K562 (cell line): ENCODE results near the gene FRAT2. TPM values are rescaled to one million over a fixed set of nuclear protein-coding genes. Genes with fewer than 3 reads are reported as not detected.

Source experiments
- ATAC-seq: fragments of 200-7000 bp; cut with Tn5 transposase; 3 replicates; pipeline ENCODE4 v1.9.1; 2020; ENCODE audit warnings: moderate library complexity
- BruUV-seq: library from RNA; stranded (reverse); fragments of 400-500 nt; replicated peaks from 2 replicates; lab custom pipeline; 2021; lab: Mats Ljungman, UMichigan
- CTCF ChIA-PET: fragments of 300-600 bp; formaldehyde crosslinking; extraction: SDS; loops from one replicate; lab custom pipeline; 2021; ENCODE audit warnings: low intra/inter-chr PET ratio; lab: Yijun Ruan, JAX
- POLR2A ChIA-PET: fragments of 300-600, 350-650 bp; sonication (Branson Sonifier 250); formaldehyde crosslinking; extraction: SDS; loops from one replicate; lab custom pipeline; 2021; ENCODE audit warnings: antibody characterized with exemption, inconsistent platforms; lab: Yijun Ruan, JAX
- DNase-seq, 4 experiments: peaks; one replicate each; pipeline versions ENCODE4 v3.0.0 to v3.0.0-alpha.2; 2011 to 2018; ENCODE audit warnings: low spot score in 3 of 4, mixed read lengths in 3 of 4; ENCODE audit errors: extremely low read depth in 1 of 4
- FAIRE-seq: peaks from 2 replicates; lab custom pipeline; 2011; peaks lifted over from hg19 to GRCh38; lab: Jason Lieb, UNC
- H2AFZ ChIP-seq: 2 replicates; pipeline ENCODE4 v1.6.0; 2011; ENCODE audit warnings: low read depth, low read length, control low read depth, inconsistent platforms
- H3K27ac ChIP-seq: fragments of 200-600 bp; 3 replicates; pipeline ENCODE4 v1.8.0; 2011; ENCODE audit warnings: low read depth, mild to moderate bottlenecking, control low read depth, inconsistent platforms, low read length, moderate library complexity, mixed read lengths; ENCODE audit errors: extremely low read depth
- H3K27me3 ChIP-seq, 2 experiments: fragments of 300-600 bp in 1 of 2; 2 replicates in 1 of 2; 3 replicates in 1 of 2; pipeline versions ENCODE4 v1.6.0 to v1.8.0; 2011; ENCODE audit warnings: inconsistent platforms in 2 of 2, low read length in 2 of 2, mild to moderate bottlenecking in 1 of 2, mixed read lengths in 1 of 2, moderate library complexity in 1 of 2; ENCODE audit not compliant: control insufficient read depth in 2 of 2, insufficient read depth in 2 of 2
- H3K36me3 ChIP-seq: fragments of 300-600 bp; 3 replicates; pipeline ENCODE4 v1.8.0; 2011; ENCODE audit warnings: mild to moderate bottlenecking, low read length, inconsistent platforms; ENCODE audit not compliant: control insufficient read depth, insufficient read depth
- H3K4me1 ChIP-seq, 2 experiments: fragments of 200-600 bp in 1 of 2; replicated peaks in 1 of 2; 2 replicates in 1 of 2; 3 replicates in 1 of 2; pipeline versions ENCODE4 v1.5.1 to v1.8.0; 2011; ENCODE audit warnings: inconsistent platforms in 2 of 2, low read length in 2 of 2, mild to moderate bottlenecking in 1 of 2, mixed read lengths in 1 of 2, moderate library complexity in 1 of 2; ENCODE audit not compliant: control insufficient read depth in 2 of 2, insufficient read depth in 2 of 2
- H3K4me2 ChIP-seq: 2 replicates; pipeline ENCODE4 v1.6.1; 2011; ENCODE audit warnings: low read length, control low read depth, inconsistent platforms, mixed read lengths; ENCODE audit not compliant: insufficient read depth
- H3K4me3 ChIP-seq: fragments of 200-600 bp; sonication (generic), shearing (Covaris generic); 2 replicates; pipeline ENCODE4 v1.5.1; 2016; ENCODE audit warnings: control low read depth, inconsistent platforms
- H3K79me2 ChIP-seq: fragments of 200-600 bp; 3 replicates; pipeline ENCODE4 v1.8.0; 2011; ENCODE audit warnings: low read length, inconsistent platforms; ENCODE audit not compliant: control insufficient read depth, insufficient read depth
- H3K9ac ChIP-seq, 2 experiments: 2 replicates each; pipeline versions ENCODE4 v1.6.0 to v1.6.1; 2011; ENCODE audit warnings: low read depth in 2 of 2, low read length in 2 of 2, control low read depth in 1 of 2, inconsistent platforms in 1 of 2, mild to moderate bottlenecking in 1 of 2, mixed read lengths in 1 of 2; ENCODE audit not compliant: insufficient read depth in 1 of 2
- H3K9me1 ChIP-seq: one replicate; pipeline ENCODE4 v1.6.0; 2011; ENCODE audit warnings: inconsistent platforms, mild to moderate bottlenecking, low read length, moderate library complexity; ENCODE audit not compliant: control insufficient read depth, insufficient read depth
- H3K9me3 ChIP-seq: replicated peaks from 2 replicates; pipeline ENCODE4 v1.5.1; 2011; ENCODE audit warnings: low read depth, low read length, inconsistent platforms; ENCODE audit not compliant: control insufficient read depth, insufficient read depth
- H4K20me1 ChIP-seq: replicated peaks from 2 replicates; pipeline ENCODE4 v1.6.1; 2011; ENCODE audit warnings: low read length, inconsistent platforms, mixed read lengths; ENCODE audit not compliant: control insufficient read depth, insufficient read depth
- CBX2 ChIP-seq: fragments of 200-600 bp; sonication (generic); IDR thresholded peaks from one replicate; pipeline ENCODE4 v1.6.1; 2012; ENCODE audit warnings: mild to moderate bottlenecking, low read length, inconsistent platforms; ENCODE audit not compliant: insufficient read depth, poor library complexity, severe bottlenecking
- HLTF ChIP-seq: fragments of 450-650 bp; IDR thresholded peaks from 2 replicates; pipeline ENCODE4 v1.6.1; 2016
- KAT8 ChIP-seq: fragments of 450-650 bp; IDR thresholded peaks from 2 replicates; pipeline ENCODE4 v1.6.1; 2016; ENCODE audit warnings: low read depth, mild to moderate bottlenecking
- MCM2 ChIP-seq: fragments of 450-650 bp; IDR thresholded peaks from 2 replicates; pipeline ENCODE4 v1.6.1; 2017; ENCODE audit warnings: low read depth, mild to moderate bottlenecking
- SIX5 ChIP-seq, 2 experiments: IDR thresholded peaks; 2 replicates each; pipeline ENCODE4 v1.6.1; 2011; ENCODE audit warnings: low read length in 2 of 2, borderline replicate concordance in 1 of 2, low read depth in 1 of 2, mild to moderate bottlenecking in 1 of 2, moderate library complexity in 1 of 2; ENCODE audit not compliant: insufficient read depth in 1 of 2
- TBP ChIP-seq: optimal IDR thresholded peaks from 2 replicates; pipeline ENCODE3; 2011; ENCODE audit warnings: low read depth, low read length, improper control_type of control experiment
- TCF7 ChIP-seq: sonication (generic); IDR thresholded peaks from 2 replicates; pipeline ENCODE4 v1.6.1; 2016; ENCODE audit warnings: antibody characterized with exemption, borderline replicate concordance
- YBX1 ChIP-seq: fragments of 450-650 bp; IDR thresholded peaks from 2 replicates; pipeline ENCODE4 v1.7.1; 2016; ENCODE audit warnings: mild to moderate bottlenecking
- ZBTB11 ChIP-seq, 3 experiments: fragments of 200-800 bp in 1 of 3; fragments of 250-450 bp in 1 of 3; fragments of 450-650 bp in 1 of 3; sonication (Bioruptor Pico) in 1 of 3; sonication (Bioruptor generic) in 1 of 3; formaldehyde crosslinking in 1 of 3; IDR thresholded peaks; 2 replicates each; pipeline versions ENCODE4 v1.6.1 to v1.8.0; 2016 to 2022; ENCODE audit warnings: mild to moderate bottlenecking in 2 of 3, missing genetic modification characterization in 2 of 3, missing compliant biosample characterization in 1 of 3, moderate library complexity in 1 of 3
- ZNF124 ChIP-seq: sonication (generic); formaldehyde crosslinking; IDR thresholded peaks from 2 replicates; pipeline ENCODE4 v1.8.1; 2022; ENCODE audit warnings: missing genetic modification reagents
- WGBS: fragments of 100-300 bp; shearing (Covaris generic); methylation state at CpG from one replicate; pipeline ENCODE4 v1.1.6; 2016; ENCODE audit warnings: low coverage, mixed read lengths; ENCODE audit not compliant: insufficient coverage; ENCODE audit errors: missing lambda C conversion rate; 5-methylcytosine and 5-hydroxymethylcytosine counted together
- in situ Hi-C: fragments of 300-500 bp; cut with MboI; formaldehyde crosslinking; loops from 4 replicates; pipeline ENCODE4 v1.15.0; 2018; ENCODE audit warnings: inconsistent platforms, mixed read lengths
- intact Hi-C: fragments of 100-400 bp; cut with micrococcal nuclease; formaldehyde crosslinking; loops from 2 replicates; pipeline ENCODE4 v1.14.2; 2022
- polyA plus RNA-seq, 8 experiments: library from polyadenylated mRNA; depleted of rRNA in 4 of 8; stranded (reverse) in 5 of 8; unstranded in 3 of 8; fragments of >200 nt; fragmentation: Nextera tagmentation in 2 of 8; fragmentation: Illumina TruSeq in 1 of 8; extraction: Ambion mirVana in 2 of 8; extraction: Trizol in 1 of 8; gene quantifications; 2 replicates each; pipeline versions ENCODE4 v1.2.1 to v1.2.3, GENCODE V29; 2011 to 2014; ENCODE audit warnings: inconsistent platforms in 1 of 8, missing spikeins in 1 of 8
- total RNA-seq, 7 experiments: library from RNA; depleted of rRNA in 6 of 7; stranded (reverse); fragments of >200 nt in 6 of 7; fragmentation: Illumina TruSeq in 2 of 7; extraction: Trizol in 2 of 7; gene quantifications; 2 replicates each; pipeline versions ENCODE4 v1.2.1 to v1.2.3, GENCODE V29; 2011 to 2021; ENCODE audit warnings: low replicate concordance in 1 of 7
- TF ChIP-seq, protein P1 (sequence below): fragments of 250-450 bp; sonication (Bioruptor Pico); IDR thresholded peaks from 2 replicates; pipeline ENCODE4 v1.4.0; 2020

The FRAT2 gene
- total and polyA plus RNA-seq, 9 of the 15 experiments (the other 6 are each of a cell fraction or from before 2014, with no cell fraction given), result 4.3 to 31.7 (median 19.5) TPM

DNA sequence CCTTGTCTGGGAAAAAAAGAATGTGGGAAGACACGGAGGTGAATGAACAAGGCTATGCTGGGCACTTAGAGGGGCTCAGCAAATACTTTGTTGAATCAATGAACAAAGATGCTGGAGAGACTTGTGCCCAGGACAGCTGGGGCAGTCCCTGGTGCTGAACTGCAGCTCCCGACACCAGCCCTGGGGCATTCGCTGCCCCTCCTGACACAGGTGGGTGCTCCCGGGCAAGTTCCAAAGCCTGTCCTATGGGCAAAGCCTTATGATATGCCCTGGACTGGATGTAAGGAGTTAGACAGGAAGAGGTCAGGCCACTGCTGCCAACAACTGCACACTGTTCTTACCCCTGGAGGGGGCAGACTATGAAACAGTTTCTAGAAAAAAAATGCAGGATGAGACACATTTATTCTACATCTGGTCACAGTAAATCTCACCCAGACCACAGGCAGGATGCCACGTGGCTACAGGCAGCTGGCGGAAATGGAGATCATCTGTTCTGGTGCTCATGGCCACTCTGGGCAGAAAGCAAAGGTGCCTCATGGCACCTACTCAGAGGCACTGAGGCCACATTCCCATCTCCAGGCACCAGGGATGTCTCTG lies 21.9 kb upstream of the FRAT2 start:
- no peaks in the 10 kb centered on the region for H3K9me3 ChIP-seq
- intact Hi-C loops, result loop anchor here (5.0 kb wide), 1 partner anchor 284 kb away; no protein-coding TSS in a partner anchor
- no peaks in the 10 kb centered on the region for H4K20me1 ChIP-seq
- no peak overlapping the region for H2AFZ ChIP-seq
- TF ChIP-seq, protein P1, sequence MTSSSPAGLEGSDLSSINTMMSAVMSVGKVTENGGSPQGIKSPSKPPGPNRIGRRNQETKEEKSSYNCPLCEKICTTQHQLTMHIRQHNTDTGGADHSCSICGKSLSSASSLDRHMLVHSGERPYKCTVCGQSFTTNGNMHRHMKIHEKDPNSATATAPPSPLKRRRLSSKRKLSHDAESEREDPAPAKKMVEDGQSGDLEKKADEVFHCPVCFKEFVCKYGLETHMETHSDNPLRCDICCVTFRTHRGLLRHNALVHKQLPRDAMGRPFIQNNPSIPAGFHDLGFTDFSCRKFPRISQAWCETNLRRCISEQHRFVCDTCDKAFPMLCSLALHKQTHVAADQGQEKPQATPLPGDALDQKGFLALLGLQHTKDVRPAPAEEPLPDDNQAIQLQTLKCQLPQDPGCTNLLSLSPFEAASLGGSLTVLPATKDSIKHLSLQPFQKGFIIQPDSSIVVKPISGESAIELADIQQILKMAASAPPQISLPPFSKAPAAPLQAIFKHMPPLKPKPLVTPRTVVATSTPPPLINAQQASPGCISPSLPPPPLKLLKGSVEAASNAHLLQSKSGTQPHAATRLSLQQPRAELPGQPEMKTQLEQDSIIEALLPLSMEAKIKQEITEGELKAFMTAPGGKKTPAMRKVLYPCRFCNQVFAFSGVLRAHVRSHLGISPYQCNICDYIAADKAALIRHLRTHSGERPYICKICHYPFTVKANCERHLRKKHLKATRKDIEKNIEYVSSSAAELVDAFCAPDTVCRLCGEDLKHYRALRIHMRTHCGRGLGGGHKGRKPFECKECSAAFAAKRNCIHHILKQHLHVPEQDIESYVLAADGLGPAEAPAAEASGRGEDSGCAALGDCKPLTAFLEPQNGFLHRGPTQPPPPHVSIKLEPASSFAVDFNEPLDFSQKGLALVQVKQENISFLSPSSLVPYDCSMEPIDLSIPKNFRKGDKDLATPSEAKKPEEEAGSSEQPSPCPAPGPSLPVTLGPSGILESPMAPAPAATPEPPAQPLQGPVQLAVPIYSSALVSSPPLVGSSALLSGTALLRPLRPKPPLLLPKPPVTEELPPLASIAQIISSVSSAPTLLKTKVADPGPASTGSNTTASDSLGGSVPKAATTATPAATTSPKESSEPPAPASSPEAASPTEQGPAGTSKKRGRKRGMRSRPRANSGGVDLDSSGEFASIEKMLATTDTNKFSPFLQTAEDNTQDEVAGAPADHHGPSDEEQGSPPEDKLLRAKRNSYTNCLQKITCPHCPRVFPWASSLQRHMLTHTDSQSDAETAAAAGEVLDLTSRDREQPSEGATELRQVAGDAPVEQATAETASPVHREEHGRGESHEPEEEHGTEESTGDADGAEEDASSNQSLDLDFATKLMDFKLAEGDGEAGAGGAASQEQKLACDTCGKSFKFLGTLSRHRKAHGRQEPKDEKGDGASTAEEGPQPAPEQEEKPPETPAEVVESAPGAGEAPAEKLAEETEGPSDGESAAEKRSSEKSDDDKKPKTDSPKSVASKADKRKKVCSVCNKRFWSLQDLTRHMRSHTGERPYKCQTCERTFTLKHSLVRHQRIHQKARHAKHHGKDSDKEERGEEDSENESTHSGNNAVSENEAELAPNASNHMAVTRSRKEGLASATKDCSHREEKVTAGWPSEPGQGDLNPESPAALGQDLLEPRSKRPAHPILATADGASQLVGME (CRISPR knock-in tag), result no peak
- TF ChIP-seq YBX1 (no peak), KAT8 (no peak), TCF7 (no peak), SIX5 (IDR thresholded peaks at IDR 0.05; ENCODE audit: borderline replicate concordance in 1 of 2, insufficient read depth in 1 of 2, low read depth in 1 of 2, low read length in 2 of 2) (no peak), ZBTB11 (CRISPR knock-in tag; IDR thresholded peaks at IDR 0.05) (no peak), MCM2 (no peak), HLTF (no peak), TBP (no peak), ZNF124 (no peak), CBX2 (no peak)
- H3K79me2 ChIP-seq, result no peaks in the 10 kb centered on the region
- no peak overlapping the region for H3K4me3 ChIP-seq
- no peak overlapping the region for H3K27ac ChIP-seq
- FAIRE-seq (no peak), ATAC-seq (no peak), DNase-seq (no peak)
- H3K9ac ChIP-seq, result no peak overlapping the region
- no peaks in the 10 kb centered on the region; a peak in 1 of 5 replicates for H3K4me1 ChIP-seq
- in situ Hi-C loops, result loop anchor here (10.0 kb wide), 1 partner anchor 282 kb away; no protein-coding TSS in a partner anchor
- CTCF ChIA-PET, result interaction anchor here (0.7 to 1.1 kb wide), 3 partner anchors 74 to 979 kb away, joined by 3 read pairs; no protein-coding TSS in a partner anchor
- no peaks in the 10 kb centered on the region for H3K9me1 ChIP-seq
- BruUV-seq, result no TSS peak
- H3K4me2 ChIP-seq, result no peak overlapping the region
- no peaks in the 10 kb centered on the region for H3K27me3 ChIP-seq
- WGBS, result 78% methylated on average over 3 of the region's 6 CpGs
- POLR2A ChIA-PET, result interaction anchor here (1.0 to 1.1 kb wide), 2 partner anchors 23 to 78 kb away, joined by 3 read pairs; no protein-coding TSS in a partner anchor
- peaks cover 60% of the 10 kb centered on the region; the same call in 2 of the 3 replicates for H3K36me3 ChIP-seq
